Sciatic nerve (tissue), 2 donors: ENCODE data around the gene C15orf62. TPM values are rescaled to one million over a fixed set of nuclear protein-coding genes. Genes with fewer than 3 reads are reported as not detected.
A peak's percentile ranks its signal among the peaks of the same experiment; 100 is the strongest.

ENCODE experiments used
- ATAC-seq: fragments of 200-7000 bp; cut with Tn5 transposase; one replicate; pipeline ENCODE4 v1.9.1; 2020; ENCODE audit warnings: mild to moderate bottlenecking, moderate library complexity
- DNase-seq: peaks from one replicate; pipeline ENCODE4 v3.0.0-alpha.2; 2020; ENCODE audit warnings: low spot score
- intact Hi-C: fragments of 100-400 bp; cut with DNase I; formaldehyde crosslinking; loops from one replicate; pipeline ENCODE4 v1.14.2; 2022
- total RNA-seq: library from RNA; stranded (reverse); fragmentation: NEBNext Ultra II Directional; extraction: Animal tissue kit (Norgen Biotek cat#: 25700); gene quantifications from one replicate; pipeline ENCODE4 v1.2.1, GENCODE V29; 2021
- donor health status: DM: no; HTN: no; CAD: no.
- donor health status: DM: no; HTN: no; CAD: no.

Gene C15orf62, protein sequence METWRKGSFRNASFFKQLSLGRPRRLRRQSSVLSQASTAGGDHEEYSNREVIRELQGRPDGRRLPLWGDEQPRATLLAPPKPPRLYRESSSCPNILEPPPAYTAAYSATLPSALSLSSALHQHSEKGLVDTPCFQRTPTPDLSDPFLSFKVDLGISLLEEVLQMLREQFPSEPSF
- total RNA-seq: 0.49 TPM

DNA sequence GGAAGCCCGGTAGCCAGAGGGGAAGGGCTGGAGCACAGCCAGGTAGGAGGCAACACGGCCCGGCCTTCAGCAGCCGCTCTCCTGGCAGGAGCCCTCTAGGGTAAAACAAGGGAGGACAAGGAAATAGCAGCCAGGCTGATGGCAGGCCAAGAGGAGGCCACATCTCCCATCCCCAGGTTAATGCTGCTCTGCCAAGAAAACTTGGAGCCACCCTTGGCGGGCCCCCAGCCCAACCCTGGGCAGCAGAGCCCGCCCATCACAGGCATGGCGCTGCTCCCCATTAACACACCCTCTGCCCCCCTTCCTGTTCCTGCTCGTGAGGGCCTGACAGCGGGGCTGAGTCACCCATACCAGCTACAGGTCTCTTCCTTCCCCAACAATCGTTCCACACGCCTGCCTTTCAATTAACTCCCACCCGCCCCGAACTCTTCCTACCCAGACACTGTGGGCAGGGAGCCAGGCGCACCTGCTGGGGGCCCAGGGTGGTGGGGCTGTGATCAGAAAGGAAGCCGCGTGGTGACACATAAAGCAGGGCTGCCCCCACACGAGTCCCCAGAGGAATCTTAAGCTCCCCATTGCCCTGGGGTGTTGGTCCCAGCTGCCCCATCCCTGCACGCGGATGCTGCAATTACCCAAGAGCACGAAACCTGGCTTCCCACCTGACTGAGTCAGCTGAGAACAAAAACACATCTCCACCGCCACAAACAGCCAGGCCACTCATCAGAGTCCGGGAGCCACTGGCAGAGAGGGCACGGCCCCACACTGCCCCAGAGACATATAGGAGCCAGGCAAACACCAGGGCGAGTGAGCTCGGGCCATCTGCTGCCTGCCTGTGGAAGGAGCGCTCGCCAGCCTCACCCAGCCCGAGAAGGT lies at the start of gene C15orf62:
C15orf62 (plus strand) TSS at position 707 of the 873 bp plus-strand sequence. CDS start 516 bp downstream, outside the sequence.
- DNase-seq (no peak), ATAC-seq (peak; percentile 40)

GRCh38 chr15:40721701-40722100 lies 48.1 kb upstream of the C15orf62 start:
- no peak for ATAC-seq
- DNase-seq: no peak
- intact Hi-C loops: no loop called here

More for the DNA sequence above, at the start of gene C15orf62:
- intact Hi-C loops: loop anchor here (5.0 kb wide), 1 partner anchor 1272 kb away; no protein-coding TSS in a partner anchor

GRCh38 chr15:40722354-40722753 lies 47.4 kb upstream of the C15orf62 start:
- intact Hi-C loops: no loop called here
- no peak for ATAC-seq

GRCh38 chr15:40722934-40723333 lies 46.8 kb upstream of the C15orf62 start:
- no peak for ATAC-seq
- DNase-seq: no peak
- intact Hi-C loops: no loop called here

More at GRCh38 chr15:40722354-40722753, 47.4 kb upstream of the C15orf62 start:
- no peak for DNase-seq

DNA sequence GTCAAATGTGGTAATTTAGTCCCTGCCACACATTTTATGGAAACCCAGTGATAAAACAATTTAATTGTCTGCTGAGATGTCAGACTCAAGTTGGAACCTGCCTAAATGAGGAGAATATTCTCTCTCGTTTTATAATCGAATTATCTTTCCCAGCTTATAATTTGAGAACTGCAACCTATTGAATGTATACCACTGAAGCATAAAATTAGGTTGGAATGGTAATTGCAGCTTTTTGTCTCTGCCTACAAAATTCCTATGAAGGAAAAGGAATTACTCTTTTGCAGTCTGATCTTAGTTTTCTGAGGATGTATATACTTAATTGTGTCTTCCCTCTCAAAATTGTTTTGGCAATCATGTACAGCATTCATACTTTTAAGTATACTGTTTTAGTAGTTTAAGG lies 45.9 kb upstream of the C15orf62 start:
- no peak for DNase-seq
- intact Hi-C loops: no loop called here
- ATAC-seq: no peak

DNA sequence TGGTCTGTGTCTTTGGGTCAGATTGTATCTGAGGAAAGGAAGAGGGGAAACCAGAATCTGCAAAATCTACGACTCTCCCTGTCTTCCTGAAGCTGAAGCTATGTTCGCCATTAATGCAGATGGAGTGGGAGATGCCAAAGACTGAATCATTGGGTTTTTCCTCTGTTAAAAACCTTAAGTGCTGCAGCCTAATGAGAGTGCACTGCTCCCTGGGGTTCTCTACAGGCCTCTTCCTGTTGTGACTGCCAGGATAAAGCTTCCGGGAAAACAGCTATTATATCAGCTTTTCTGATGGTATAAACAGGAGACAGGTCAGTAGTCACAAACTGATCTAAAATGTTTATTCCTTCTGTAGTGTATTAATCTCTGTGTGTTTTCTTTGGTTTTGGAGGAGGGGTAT lies 38.7 kb upstream of the C15orf62 start:
- ATAC-seq (no peak), DNase-seq (no peak)
- intact Hi-C loops: no loop called here

DNA sequence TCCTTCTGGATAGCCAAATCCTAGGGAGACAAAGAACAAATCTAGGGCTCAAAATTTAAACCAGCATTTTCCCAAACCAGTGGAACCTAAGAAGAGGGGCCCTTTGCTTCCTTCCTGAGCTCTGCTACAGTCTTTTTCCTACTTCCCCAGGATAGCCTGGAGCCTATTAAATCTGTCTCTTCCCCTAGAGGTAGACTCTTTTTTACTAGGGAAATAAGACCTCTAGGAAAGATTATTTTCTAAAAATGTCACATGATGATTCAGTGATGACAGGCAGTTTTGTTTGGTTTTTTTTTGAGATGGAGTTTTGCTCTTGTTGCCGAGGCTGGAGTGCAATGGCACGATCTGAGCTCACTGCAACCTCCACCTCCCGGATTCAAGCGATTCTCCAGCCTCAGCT lies 33.2 kb upstream of the C15orf62 start:
- intact Hi-C loops: no loop called here
- DNase-seq: no peak
- ATAC-seq: no peak

DNA sequence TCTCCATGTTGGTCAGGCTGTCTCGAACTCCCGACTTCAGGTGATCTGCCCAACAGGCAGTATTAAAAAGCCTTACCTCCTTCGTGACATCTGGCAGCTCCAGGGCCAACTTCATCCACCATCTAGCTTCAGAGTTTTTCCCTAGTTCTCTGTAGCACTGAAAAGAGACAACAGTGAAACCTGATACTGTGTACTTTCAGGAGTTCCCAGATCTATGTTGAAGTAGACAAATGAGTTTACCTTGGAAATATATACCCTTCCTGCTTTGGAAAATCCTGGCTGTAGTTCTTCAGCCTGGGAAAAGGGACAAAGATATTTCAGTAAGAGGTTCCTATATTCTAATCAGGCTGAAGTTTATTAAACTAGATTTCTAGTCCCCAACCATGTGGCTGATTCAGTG lies 32.7 kb upstream of the C15orf62 start:
- ATAC-seq: no peak
- intact Hi-C loops: no loop called here
- no peak for DNase-seq

DNA sequence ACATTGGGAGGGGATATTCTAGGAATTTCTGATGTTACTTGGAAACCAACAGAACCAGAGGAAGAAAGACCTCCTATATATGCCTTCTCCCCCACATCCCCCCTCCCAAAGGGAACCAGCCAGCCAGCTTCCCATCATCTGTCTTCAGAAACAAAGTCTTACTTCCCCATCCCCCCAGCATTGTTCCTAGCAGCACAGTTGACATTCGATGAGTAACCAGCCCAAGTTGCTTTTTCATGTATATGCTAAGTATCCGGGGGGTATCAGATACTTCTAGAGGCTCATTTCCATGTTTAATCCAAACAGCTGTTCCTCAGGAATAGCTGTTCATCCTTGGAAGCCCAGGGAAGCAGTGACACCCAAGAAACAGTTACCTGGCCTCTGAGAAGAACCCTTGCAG lies 30.7 kb upstream of the C15orf62 start:
- DNase-seq (no peak), ATAC-seq (no peak)
- intact Hi-C loops: no loop called here

- ATAC-seq (no peak), DNase-seq (peak; percentile 1)
- intact Hi-C loops: no loop called here
Observed at GRCh38 chr15:40739854-40740253, 29.9 kb upstream of the C15orf62 start.

- intact Hi-C loops: no loop called here
- peak; percentile 4 for DNase-seq
- no peak for ATAC-seq
Observed at GRCh38 chr15:40743485-40743901, 26.3 kb upstream of the C15orf62 start.

DNA sequence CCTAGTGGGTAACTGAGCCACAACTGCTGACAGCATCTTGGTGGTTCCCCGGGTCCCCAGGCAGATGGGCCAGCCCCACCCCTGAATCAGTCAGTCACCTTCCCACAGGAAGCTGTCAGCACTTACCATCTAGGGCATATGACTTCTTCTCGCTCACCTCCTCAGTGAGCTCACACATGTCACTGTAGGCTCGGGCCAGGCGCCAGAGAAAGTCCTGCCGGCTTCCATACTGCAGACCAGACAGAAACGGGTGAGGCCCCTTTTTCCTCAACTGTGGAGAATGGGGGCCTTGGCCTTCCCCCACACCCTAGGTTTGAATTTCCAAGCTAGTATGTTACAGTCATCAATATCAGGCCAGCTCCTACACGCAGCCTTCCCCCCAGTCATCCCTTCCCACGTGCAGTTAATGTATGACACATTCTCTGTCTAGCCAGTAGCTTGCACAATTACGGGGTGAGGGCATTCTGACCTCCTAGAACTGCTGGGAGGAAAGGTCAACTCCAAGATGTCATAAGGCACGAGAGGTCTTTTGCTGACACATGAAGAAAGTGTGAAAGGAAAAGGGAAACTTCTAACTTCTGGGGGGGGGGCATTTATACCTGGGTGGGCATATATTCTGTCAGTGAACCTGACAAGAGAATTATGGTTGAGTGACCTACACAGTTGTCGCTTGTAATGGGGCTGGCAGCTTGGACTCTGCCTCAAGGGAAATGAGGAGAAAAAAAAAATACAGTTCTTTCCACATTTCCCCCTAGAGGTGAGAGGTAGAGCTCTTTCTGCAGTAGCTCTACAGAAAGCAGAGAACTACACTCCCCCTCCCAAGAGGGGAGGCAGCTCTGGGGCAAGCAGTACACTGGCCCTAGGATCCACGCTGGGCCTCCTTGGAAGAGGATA lies 25.6 kb upstream of the C15orf62 start:
- DNase-seq (peak; percentile 36), ATAC-seq (peak; percentile 36)
- intact Hi-C loops: no loop called here

DNA sequence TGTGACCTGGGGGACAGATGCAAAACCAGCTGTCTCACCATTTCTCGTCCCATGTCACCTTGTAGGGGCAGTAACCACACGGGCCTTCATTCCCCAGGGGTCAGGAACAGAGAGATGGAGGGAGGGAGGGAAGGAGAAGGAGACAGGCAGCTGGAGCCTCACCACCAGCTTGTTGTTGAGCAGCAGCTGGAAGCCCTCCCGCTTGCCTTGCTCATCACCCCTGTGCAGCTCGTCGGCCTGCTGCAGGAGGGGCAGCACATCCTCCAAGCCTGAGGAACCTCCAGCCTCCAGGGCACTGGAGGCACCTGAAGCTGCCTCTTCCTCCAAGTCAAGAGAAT lies 25.0 kb upstream of the C15orf62 start:
- ATAC-seq: no peak
- DNase-seq: no peak
- intact Hi-C loops: no loop called here

DNA sequence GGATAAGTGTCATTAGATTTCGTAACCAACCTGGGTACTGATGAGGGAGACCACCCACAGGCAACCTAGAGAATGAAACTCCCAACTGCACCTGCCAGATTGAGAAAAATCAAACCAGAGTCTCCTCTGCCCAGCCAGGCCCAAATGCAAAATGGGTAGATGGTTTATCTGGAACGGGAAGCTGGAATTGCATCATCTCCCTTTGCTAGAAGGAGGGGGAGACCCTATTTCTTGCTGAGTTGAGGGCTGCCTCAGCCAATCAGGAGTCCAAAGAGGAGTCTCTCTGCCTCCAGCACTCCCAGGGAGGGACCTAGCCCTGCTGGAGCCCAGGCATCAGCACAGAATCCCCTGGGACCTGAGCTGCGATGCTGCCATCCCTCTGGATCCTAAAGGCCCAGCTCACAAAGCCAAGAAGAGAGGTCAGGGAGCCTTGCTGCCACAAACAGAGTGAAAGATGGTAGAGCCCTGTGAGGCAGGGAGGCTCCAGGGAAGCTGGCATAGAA lies 22.8 kb upstream of the C15orf62 start:
- ATAC-seq: peak; percentile 45
- intact Hi-C loops: no loop called here
- DNase-seq: no peak

DNA sequence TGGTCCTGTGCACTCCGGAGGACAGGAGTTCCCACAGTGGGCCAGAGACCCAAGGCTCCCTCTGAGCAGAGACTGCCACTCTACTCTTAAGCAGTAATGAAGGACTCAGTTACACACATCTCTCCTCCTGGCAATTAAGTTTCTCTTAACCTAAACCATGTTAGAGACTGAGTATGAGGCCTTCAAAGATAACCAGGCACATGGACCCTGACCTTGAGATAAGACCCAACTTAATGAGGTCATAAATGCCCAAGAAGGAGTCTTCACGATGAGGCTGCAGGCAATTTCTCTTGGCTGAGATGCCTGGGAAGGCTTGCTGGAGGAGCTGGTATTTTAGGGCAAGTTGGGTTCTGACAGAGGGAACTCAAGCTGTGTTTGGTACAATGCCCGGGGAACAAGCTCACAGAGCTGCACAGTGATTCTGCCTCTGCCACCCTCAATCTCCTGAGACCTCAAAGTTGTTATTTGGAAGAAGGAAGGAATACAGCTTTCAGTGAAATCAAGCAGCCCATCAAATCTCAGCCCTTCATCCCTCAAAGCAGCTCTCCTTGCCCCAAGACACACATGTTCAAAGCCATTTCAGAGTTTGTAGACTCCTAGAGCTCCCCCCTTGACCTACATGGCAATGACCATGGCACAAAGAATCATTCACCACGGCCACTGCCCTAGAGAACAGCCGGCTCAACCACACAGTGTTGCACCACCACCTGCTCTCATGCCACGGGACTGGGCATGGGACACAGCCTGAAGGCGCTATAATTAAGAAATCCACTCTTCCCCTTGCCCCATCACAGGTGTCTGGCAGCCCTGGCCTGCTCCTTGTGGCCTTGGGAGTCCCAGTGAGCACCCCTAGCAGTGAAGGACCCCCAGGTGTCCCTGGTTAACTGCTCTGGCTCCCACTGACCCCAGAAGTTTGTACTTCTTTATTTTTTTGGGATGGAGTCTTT lies 21.8 kb upstream of the C15orf62 start:
- DNase-seq (no peak), ATAC-seq (peak; percentile 31)
- intact Hi-C loops: no loop called here

GRCh38 chr15:40749151-40749630 lies 20.6 kb upstream of the C15orf62 start:
- intact Hi-C loops: no loop called here
- DNase-seq (no peak), ATAC-seq (no peak)

DNA sequence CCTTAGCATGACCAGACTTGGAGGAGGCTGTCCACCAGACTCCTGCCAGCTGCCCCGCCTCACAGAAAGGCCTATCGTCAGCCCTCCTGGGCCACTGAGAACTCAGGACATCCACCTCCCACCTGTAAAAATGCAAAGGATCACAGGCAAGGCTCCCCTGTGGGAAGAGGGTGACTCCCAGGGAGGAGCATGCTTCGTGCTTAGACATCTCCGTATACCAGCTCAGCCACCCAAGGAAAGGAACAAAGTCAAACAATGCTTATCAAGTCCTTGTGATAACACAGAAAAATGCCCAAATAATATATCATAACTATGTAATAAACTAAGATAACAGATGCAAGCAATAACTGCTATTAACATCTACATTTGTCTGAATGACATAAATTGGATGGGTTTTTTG lies 18.9 kb upstream of the C15orf62 start:
- ATAC-seq (no peak), DNase-seq (no peak)
- intact Hi-C loops: no loop called here

DNA sequence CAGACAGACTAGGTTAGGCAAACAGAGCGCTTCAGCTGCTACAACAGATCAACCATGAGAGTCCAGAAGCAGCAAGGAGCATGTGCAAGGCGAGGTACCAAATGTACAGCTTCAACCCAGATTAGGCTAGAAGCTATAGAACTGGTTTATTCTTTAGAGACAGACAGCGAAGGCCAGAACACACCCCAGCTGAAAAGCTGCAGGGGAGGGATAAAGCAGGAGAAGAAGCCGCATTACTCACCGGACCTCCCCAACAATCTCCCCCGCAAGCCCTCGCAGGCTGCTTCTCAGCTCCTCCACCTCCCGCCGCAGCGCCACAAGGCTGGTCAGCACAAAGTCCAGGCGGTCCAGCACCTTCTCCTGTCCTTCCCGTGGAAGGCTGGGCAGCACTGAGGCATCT lies 18.0 kb upstream of the C15orf62 start:
- DNase-seq: no peak
- intact Hi-C loops: no loop called here
- no peak for ATAC-seq
